DND-41 (cell line): ENCODE measurements around the gene KCNMA1.

Experiments used
- ATAC-seq: fragments of 200-7000 bp; cut with Tn5 transposase; 3 replicates; pipeline ENCODE4 v1.9.1; 2021; ENCODE audit warnings: low read depth; ENCODE audit not compliant: insufficient read depth
- DNase-seq: peaks from one replicate; pipeline ENCODE4 v3.0.0-alpha.2; 2020
- H2AFZ ChIP-seq: 2 replicates; pipeline ENCODE4 v1.6.0; 2012; ENCODE audit warnings: low read depth, low read length
- H3K27ac ChIP-seq: 2 replicates; pipeline ENCODE4 v1.5.1; 2012; ENCODE audit warnings: low read length, inconsistent platforms
- H3K27me3 ChIP-seq: fragments of 200-600 bp; sonication (generic); 2 replicates; pipeline ENCODE4 v1.6.0; 2012; ENCODE audit warnings: low read length, mild to moderate bottlenecking, inconsistent platforms; ENCODE audit not compliant: insufficient read depth, poor library complexity
- H3K36me3 ChIP-seq: 2 replicates; pipeline ENCODE4 v1.5.1; 2012; ENCODE audit warnings: low read length, inconsistent platforms; ENCODE audit not compliant: insufficient read depth
- H3K4me1 ChIP-seq: 2 replicates; pipeline ENCODE4 v1.5.1; 2012; ENCODE audit warnings: mild to moderate bottlenecking, low read length; ENCODE audit not compliant: insufficient read depth
- H3K4me2 ChIP-seq: 2 replicates; pipeline ENCODE4 v1.6.0; 2012; ENCODE audit warnings: mild to moderate bottlenecking, moderate library complexity, low read length, inconsistent platforms; ENCODE audit not compliant: insufficient read depth
- H3K4me3 ChIP-seq, 2 experiments: fragments of 200-600 bp in 1 of 2; shearing (Covaris generic) in 1 of 2; 2 replicates each; pipeline ENCODE4 v1.5.1; 2012 to 2016; ENCODE audit warnings: inconsistent platforms in 2 of 2, low read length in 2 of 2, mild to moderate bottlenecking in 2 of 2, low read depth in 1 of 2, moderate library complexity in 1 of 2
- H3K79me2 ChIP-seq: 2 replicates; pipeline ENCODE4 v1.6.0; 2012; ENCODE audit warnings: low read length, inconsistent platforms; ENCODE audit not compliant: insufficient read depth
- H3K9ac ChIP-seq: 2 replicates; pipeline ENCODE4 v1.6.0; 2012; ENCODE audit warnings: low read depth, mild to moderate bottlenecking, inconsistent platforms, low read length, moderate library complexity
- H3K9me3 ChIP-seq: 2 replicates; pipeline ENCODE4 v1.5.1; 2012; ENCODE audit warnings: low read length, moderate library complexity, mild to moderate bottlenecking, inconsistent platforms; ENCODE audit not compliant: insufficient read depth, severe bottlenecking
- H4K20me1 ChIP-seq: 2 replicates; pipeline ENCODE4 v1.6.0; 2012; ENCODE audit warnings: low read length; ENCODE audit not compliant: insufficient read depth
- CTCF ChIP-seq: IDR thresholded peaks from 2 replicates; pipeline ENCODE4 v1.5.1; 2012; ENCODE audit warnings: borderline replicate concordance, low read length, moderate library complexity, mild to moderate bottlenecking; ENCODE audit not compliant: poor library complexity, severe bottlenecking; ENCODE audit errors: extremely low read depth
- EZH2 ChIP-seq: IDR thresholded peaks from 3 replicates; pipeline ENCODE4 v1.6.1; 2012; ENCODE audit warnings: borderline replicate concordance, low read depth, mild to moderate bottlenecking, moderate library complexity, low read length, inconsistent platforms; ENCODE audit not compliant: severe bottlenecking

KCNMA1 gene

GRCh38 chr10:77317221-77317620 is 320.4 kb downstream of the KCNMA1 start:
- Histone ChIP-seq H4K20me1 (no peaks in the 10 kb centered on the region), H3K4me3 (no peak overlapping the region), H2AFZ (no peak overlapping the region), H3K27me3 (peaks cover 5% of the 10 kb centered on the region), H3K4me1 (no peaks in the 10 kb centered on the region), H3K79me2 (no peaks in the 10 kb centered on the region), H3K4me2 (no peak overlapping the region), H3K27ac (no peak overlapping the region), H3K9ac (no peak overlapping the region), H3K9me3 (no peaks in the 10 kb centered on the region), H3K36me3 (no peaks in the 10 kb centered on the region)
- no peak for ATAC-seq
- DNase-seq = no peak
- no peak for TF ChIP-seq EZH2
- TF ChIP-seq CTCF = no peak

DNA sequence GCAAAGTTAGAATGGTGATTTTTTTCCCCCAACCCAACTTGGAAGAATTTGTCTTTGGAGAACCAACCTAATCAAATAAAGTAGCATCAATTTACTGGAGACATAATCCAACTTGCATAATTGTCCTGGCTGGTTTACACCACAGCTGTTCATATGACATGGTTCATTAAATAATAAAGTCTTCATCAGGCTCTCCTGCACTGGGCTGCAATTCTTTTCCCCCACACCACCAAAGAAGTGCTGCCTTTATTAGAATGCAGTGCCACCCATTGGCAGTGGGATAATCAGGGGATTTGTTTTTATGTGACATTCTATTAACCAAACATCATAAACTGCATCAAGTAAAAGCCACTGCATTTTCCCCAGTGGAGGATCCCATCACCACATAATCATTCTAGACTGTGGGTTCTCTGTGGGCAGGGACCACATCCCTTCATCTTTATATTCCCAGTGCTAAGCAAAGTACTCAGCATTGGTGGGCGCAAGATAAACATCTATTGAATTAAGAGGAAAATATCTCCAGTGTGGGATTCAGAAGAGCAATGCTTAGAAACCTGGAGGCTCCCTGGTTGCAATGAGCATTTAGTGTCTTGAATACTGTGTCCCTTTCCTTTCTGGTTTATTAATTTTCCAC is 322.0 kb downstream of the KCNMA1 start:
- no peak for ATAC-seq
- no peak for DNase-seq
- Histone ChIP-seq H2AFZ (no peak overlapping the region), H3K27ac (no peak overlapping the region), H3K4me1 (no peaks in the 10 kb centered on the region), H3K9me3 (no peaks in the 10 kb centered on the region), H3K27me3 (peaks cover 2% of the 10 kb centered on the region), H3K9ac (no peak overlapping the region), H3K4me2 (no peak overlapping the region), H4K20me1 (no peaks in the 10 kb centered on the region), H3K79me2 (no peaks in the 10 kb centered on the region), H3K36me3 (no peaks in the 10 kb centered on the region), H3K4me3 (no peak overlapping the region)
- TF ChIP-seq EZH2 (no peak), CTCF (no peak)

GRCh38 chr10:77313066-77313750 is 324.4 kb downstream of the KCNMA1 start:
- Histone ChIP-seq H3K4me2 (no peak overlapping the region), H3K9me3 (no peaks in the 10 kb centered on the region), H3K9ac (no peak overlapping the region), H3K4me3 (no peak overlapping the region), H3K27me3 (peaks cover 2% of the 10 kb centered on the region), H3K4me1 (no peaks in the 10 kb centered on the region), H3K79me2 (no peaks in the 10 kb centered on the region), H2AFZ (no peak overlapping the region), H3K36me3 (no peaks in the 10 kb centered on the region), H4K20me1 (no peaks in the 10 kb centered on the region), H3K27ac (no peak overlapping the region)
- DNase-seq = no peak
- no peak for ATAC-seq
- TF ChIP-seq EZH2 = no peak
- no peak for TF ChIP-seq CTCF
